Esophagus muscularis mucosa (tissue), 3 donors: ENCODE data around the gene PRLH.

ENCODE experiments used
- POLR2AphosphoS5 ChIP-seq, 2 donors: sonication (generic); formaldehyde crosslinking; IDR thresholded peaks; one replicate each; pipeline ENCODE4 v1.6.1; 2017; ENCODE audit warnings: antibody characterized with exemption in 2 of 2
- TF ChIP-seq, protein P1 (sequence below), 3 experiments: fragments of 200-600 bp in 2 of 3; fragments of 450-650 bp in 1 of 3; sonication (generic) in 2 of 3; IDR thresholded peaks; one replicate each; pipeline ENCODE4 v1.5.1; 2017 to 2019; ENCODE audit warnings: antibody characterized with exemption in 3 of 3, mild to moderate bottlenecking in 2 of 3, moderate library complexity in 1 of 3

DNA sequence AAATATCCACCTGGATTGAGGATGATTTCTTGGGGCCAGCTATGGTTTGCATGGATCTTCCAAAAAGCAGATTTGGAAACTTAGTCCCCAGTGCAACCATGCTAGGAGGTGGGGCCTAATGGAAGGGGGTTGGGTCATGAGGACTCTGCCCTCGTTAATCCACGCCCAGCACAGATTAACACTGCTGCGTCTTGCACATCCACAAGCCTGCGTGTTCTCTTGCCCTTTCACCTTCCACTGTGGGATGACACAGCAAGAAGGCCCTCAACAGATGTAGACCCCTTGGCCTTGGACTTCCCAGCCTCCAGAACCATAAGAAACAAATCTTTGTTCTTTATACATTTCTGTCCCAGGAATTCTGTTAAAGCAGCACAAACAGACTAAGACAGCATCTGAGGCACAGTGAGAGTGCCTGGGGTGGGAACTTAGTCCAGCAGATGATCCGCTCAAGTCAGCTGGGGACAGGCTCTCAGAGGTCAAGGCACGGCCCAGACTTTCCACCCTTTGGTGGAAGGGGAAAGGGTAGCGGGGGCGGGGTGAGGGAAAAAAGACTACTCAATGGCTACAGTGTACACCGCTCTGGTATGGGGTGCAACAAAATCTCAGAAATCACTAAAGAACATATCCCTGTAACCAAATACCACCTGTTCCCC is 21.8 kb downstream of the PRLH start:
- TF ChIP-seq, protein P1, sequence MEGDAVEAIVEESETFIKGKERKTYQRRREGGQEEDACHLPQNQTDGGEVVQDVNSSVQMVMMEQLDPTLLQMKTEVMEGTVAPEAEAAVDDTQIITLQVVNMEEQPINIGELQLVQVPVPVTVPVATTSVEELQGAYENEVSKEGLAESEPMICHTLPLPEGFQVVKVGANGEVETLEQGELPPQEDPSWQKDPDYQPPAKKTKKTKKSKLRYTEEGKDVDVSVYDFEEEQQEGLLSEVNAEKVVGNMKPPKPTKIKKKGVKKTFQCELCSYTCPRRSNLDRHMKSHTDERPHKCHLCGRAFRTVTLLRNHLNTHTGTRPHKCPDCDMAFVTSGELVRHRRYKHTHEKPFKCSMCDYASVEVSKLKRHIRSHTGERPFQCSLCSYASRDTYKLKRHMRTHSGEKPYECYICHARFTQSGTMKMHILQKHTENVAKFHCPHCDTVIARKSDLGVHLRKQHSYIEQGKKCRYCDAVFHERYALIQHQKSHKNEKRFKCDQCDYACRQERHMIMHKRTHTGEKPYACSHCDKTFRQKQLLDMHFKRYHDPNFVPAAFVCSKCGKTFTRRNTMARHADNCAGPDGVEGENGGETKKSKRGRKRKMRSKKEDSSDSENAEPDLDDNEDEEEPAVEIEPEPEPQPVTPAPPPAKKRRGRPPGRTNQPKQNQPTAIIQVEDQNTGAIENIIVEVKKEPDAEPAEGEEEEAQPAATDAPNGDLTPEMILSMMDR (IDR thresholded peaks at IDR 0.05), result no peak
- no peak for TF ChIP-seq POLR2AphosphoS5 (IDR thresholded peaks at IDR 0.05)
